H1 (cell line): ENCODE results near the gene RCAN2.

Experiments used
- CBX8 ChIP-seq: fragments of 300-800, 300-1000 bp; sonication (generic); IDR thresholded peaks from 2 replicates; pipeline ENCODE4 v1.7.1; 2016; ENCODE audit warnings: low read depth, low read length, borderline replicate concordance
- CTCF ChIP-seq, 3 experiments: IDR thresholded peaks; 1 replicate in 2 of 3; 2 replicates in 1 of 3; pipeline versions ENCODE4 v1.5.1 to v1.6.1; 2011; ENCODE audit warnings: low read length in 3 of 3, mild to moderate bottlenecking in 3 of 3, inconsistent platforms in 2 of 3, low read depth in 1 of 3, moderate library complexity in 1 of 3; ENCODE audit not compliant: insufficient read depth in 1 of 3; ENCODE audit errors: control extremely low read depth in 1 of 3
- JUND ChIP-seq: IDR thresholded peaks from 2 replicates; pipeline ENCODE4 v1.6.1; 2011; ENCODE audit warnings: mild to moderate bottlenecking, improper control_type of control experiment, low read length
- MAX ChIP-seq: IDR thresholded peaks from 2 replicates; pipeline ENCODE4 v1.6.1; 2012; ENCODE audit warnings: inconsistent platforms
- NANOG ChIP-seq: IDR thresholded peaks from 2 replicates; pipeline ENCODE4 v1.6.1; 2011; ENCODE audit warnings: low read length, low read depth, mild to moderate bottlenecking, inconsistent platforms; ENCODE audit not compliant: insufficient read depth, poor library complexity, severe bottlenecking
- NRF1 ChIP-seq: IDR thresholded peaks from 2 replicates; pipeline ENCODE4 v1.6.1; 2011; ENCODE audit warnings: mild to moderate bottlenecking, low read depth, low read length, improper control_type of control experiment
- POLR2A ChIP-seq, 2 experiments: IDR thresholded peaks; 1 replicate in 1 of 2; 2 replicates in 1 of 2; pipeline ENCODE4 v1.6.1; 2011; ENCODE audit warnings: low read depth in 2 of 2, low read length in 2 of 2, mild to moderate bottlenecking in 2 of 2; ENCODE audit errors: control extremely low read depth in 1 of 2
- POLR2AphosphoS5 ChIP-seq: IDR thresholded peaks from 2 replicates; pipeline ENCODE4 v1.6.1; 2011; ENCODE audit warnings: low read depth, low read length
- POU5F1 ChIP-seq: IDR thresholded peaks from 2 replicates; pipeline ENCODE4 v1.6.1; 2011; ENCODE audit warnings: low read depth, mild to moderate bottlenecking, low read length, moderate library complexity
- SUZ12 ChIP-seq: fragments of 200-600 bp; sonication (generic); IDR thresholded peaks from 2 replicates; pipeline ENCODE4 v1.6.1; 2012; ENCODE audit warnings: mild to moderate bottlenecking, inconsistent platforms, low read length, moderate library complexity, mixed read lengths
- YY1 ChIP-seq: IDR thresholded peaks from 2 replicates; pipeline ENCODE4 v1.6.1; 2011; ENCODE audit warnings: low read depth, mild to moderate bottlenecking, low read length

- TF ChIP-seq NRF1 (no peak), MAX (no peak), POLR2AphosphoS5 (no peak), POU5F1 (no peak), CTCF (IDR thresholded peaks at IDR 0.05; ENCODE audit: control extremely low read depth in 1 of 3, insufficient read depth in 1 of 3, low read depth in 1 of 3, low read length in 3 of 3) (no peak), JUND (no peak), NANOG (no peak), POLR2A (IDR thresholded peaks at IDR 0.05; ENCODE audit: control extremely low read depth in 1 of 2, low read depth in 2 of 2, low read length in 2 of 2) (no peak), CBX8 (no peak), SUZ12 (no peak), YY1 (no peak)
Observed at GRCh38 chr6:46456297-46456696, 35.0 kb downstream of the RCAN2 start.
